Fibroblast of lung (primary cell): Measurements from ENCODE around the gene CUBN.

Source experiments
- CTCF ChIP-seq, 2 donors: IDR thresholded peaks in 1 of 2; conservative IDR thresholded peaks in 1 of 2; 1 replicate in 1 of 2; 2 replicates in 1 of 2; pipeline ENCODE4 v1.5.1; 2011 to 2012; ENCODE audit warnings: low read length in 2 of 2, control low read depth in 1 of 2, inconsistent platforms in 1 of 2, low read depth in 1 of 2, mild to moderate bottlenecking in 1 of 2
- EZH2 ChIP-seq: IDR thresholded peaks from 2 replicates; pipeline ENCODE4 v1.5.1; 2012; ENCODE audit warnings: low read length, control low read depth, mild to moderate bottlenecking; ENCODE audit errors: missing control alignments

DNA sequence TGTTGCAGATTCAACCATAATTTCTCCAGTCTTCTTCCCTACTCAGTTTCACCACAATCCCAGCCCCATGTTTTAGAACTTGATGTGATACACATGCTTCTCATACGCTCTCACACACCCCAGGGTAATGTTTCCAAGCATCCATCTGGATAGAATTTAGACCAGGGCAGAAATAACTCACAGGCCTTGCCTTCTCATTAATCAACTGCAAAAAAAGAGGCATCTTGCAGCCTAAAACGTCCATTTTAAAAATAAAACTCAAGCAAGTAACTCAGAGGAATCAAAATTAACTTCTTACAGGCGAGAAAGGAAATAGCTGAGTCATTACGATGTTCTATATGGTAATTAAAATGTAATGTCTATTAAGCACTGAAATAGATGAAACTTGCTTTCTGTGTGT lies 185.2 kb downstream of the CUBN start:
- no peak for TF ChIP-seq CTCF (conservative IDR thresholded peaks at IDR 0.05 in 1 of 2, IDR thresholded peaks at IDR 0.05 in 1 of 2; ENCODE audit: low read depth in 1 of 2, low read length in 2 of 2)
- TF ChIP-seq EZH2: no peak
